B cell (primary cell): Measurements from ENCODE around the gene SPART.

Source experiments
- CTCF ChIP-seq: fragments of 200-600 bp; IDR thresholded peaks from one replicate; pipeline ENCODE4 v1.8.0; 2022; ENCODE audit warnings: antibody characterized with exemption, mild to moderate bottlenecking
- EZH2 ChIP-seq: IDR thresholded peaks from 2 replicates; pipeline ENCODE4 v1.6.1; 2012; ENCODE audit warnings: borderline replicate concordance, low read depth, mild to moderate bottlenecking, moderate library complexity, low read length; ENCODE audit not compliant: insufficient read depth, poor library complexity, severe bottlenecking

DNA sequence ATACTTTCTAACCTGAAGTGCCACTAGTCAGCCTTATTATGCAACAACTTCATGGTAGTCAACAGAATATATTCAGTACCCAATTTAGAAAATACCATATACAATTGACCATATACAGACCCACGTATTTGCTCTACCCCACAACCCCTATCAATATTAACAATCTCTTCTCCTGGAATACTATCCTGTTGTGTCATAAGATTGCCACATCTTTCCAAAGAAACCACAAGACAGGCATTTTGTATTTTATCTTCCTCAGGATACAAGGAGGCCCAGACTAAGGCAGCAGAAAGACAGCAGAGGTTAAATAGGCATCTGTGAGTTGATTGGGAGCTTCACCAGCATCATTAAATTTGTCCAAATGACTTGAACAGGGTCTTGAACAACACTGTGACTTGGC lies 4.5 kb downstream of the SPART start:
- TF ChIP-seq CTCF (no peak), EZH2 (no peak)
